Raji (cell line): ENCODE measurements around the gene MARS1.

ENCODE experiments used
- POLR2A ChIP-seq: IDR thresholded peaks from 2 replicates; pipeline ENCODE4 v1.6.1; 2011; ENCODE audit warnings: low read depth, low read length, control low read depth; ENCODE audit not compliant: insufficient read depth

The MARS1 gene

GRCh38 chr12:57526477-57527126 lies 38.7 kb downstream of the MARS1 start:
- no peak for TF ChIP-seq POLR2A

GRCh38 chr12:57527184-57527583 lies 39.3 kb downstream of the MARS1 start:
- no peak for TF ChIP-seq POLR2A

- no peak for TF ChIP-seq POLR2A
These were observed 40.3 kb downstream of the MARS1 start for GRCh38 chr12:57528176-57528575.

GRCh38 chr12:57528831-57529555 lies 41.1 kb downstream of the MARS1 start:
- no peak for TF ChIP-seq POLR2A

- no peak for TF ChIP-seq POLR2A
These were observed 42.0 kb downstream of the MARS1 start for GRCh38 chr12:57529831-57530230.

- no peak for TF ChIP-seq POLR2A
These were observed 42.7 kb downstream of the MARS1 start for GRCh38 chr12:57530396-57531142.

GRCh38 chr12:57531836-57532235 lies 44.0 kb downstream of the MARS1 start:
- TF ChIP-seq POLR2A, result no peak

- TF ChIP-seq POLR2A, result no peak
These were observed 45.2 kb downstream of the MARS1 start for GRCh38 chr12:57533108-57533507.

GRCh38 chr12:57534250-57534649 lies 46.4 kb downstream of the MARS1 start:
- no peak for TF ChIP-seq POLR2A

- no peak for TF ChIP-seq POLR2A
These were observed 47.2 kb downstream of the MARS1 start for GRCh38 chr12:57534991-57535543.

- TF ChIP-seq POLR2A, result no peak
These were observed 48.1 kb downstream of the MARS1 start for GRCh38 chr12:57535764-57536596.

GRCh38 chr12:57536597-57536942 lies 48.7 kb downstream of the MARS1 start:
- TF ChIP-seq POLR2A, result no peak

- no peak for TF ChIP-seq POLR2A
These were observed 51.4 kb downstream of the MARS1 start for GRCh38 chr12:57539134-57539768.

GRCh38 chr12:57541001-57541400 lies 53.1 kb downstream of the MARS1 start:
- no peak for TF ChIP-seq POLR2A
